SK-N-SH (cell line): ENCODE measurements around the gene CDH22. TPM values are rescaled to one million over a fixed set of nuclear protein-coding genes. Genes with fewer than 3 reads are reported as not detected.

ENCODE experiments used
- CTCF ChIA-PET: fragments of 300-600, 350-600 bp; formaldehyde crosslinking; extraction: SDS; loops from one replicate; lab custom pipeline; 2021; lab: Yijun Ruan, JAX
- POLR2A ChIA-PET: fragments of 350-600 bp; sonication (Branson Sonifier 250); formaldehyde crosslinking; extraction: SDS; loops from one replicate; lab custom pipeline; 2020; ENCODE audit warnings: antibody characterized with exemption, inconsistent platforms; lab: Yijun Ruan, JAX
- DNase-seq: peaks from one replicate; pipeline ENCODE4 v3.0.0; 2012
- H2AFZ ChIP-seq: fragments of 200-600 bp; sonication (generic); 2 replicates; pipeline ENCODE4 v1.8.1; 2016; ENCODE audit warnings: antibody characterized with exemption, mild to moderate bottlenecking, low read depth
- H3F3A ChIP-seq: fragments of 200-600 bp; sonication (generic); replicated peaks from 2 replicates; pipeline ENCODE3; 2016; ENCODE audit warnings: antibody characterized with exemption, mild to moderate bottlenecking; ENCODE audit not compliant: insufficient read depth
- H3K27ac ChIP-seq, 2 experiments: fragments of 200-500 bp in 1 of 2; fragments of 200-600 bp in 1 of 2; sonication (Bioruptor generic) in 1 of 2; sonication (generic), shearing (Covaris generic) in 1 of 2; 2 replicates each; pipeline versions ENCODE4 v1.5.1 to v1.6.1; 2014 to 2016; ENCODE audit warnings: low read depth in 2 of 2, inconsistent platforms in 1 of 2, low read length in 1 of 2, mild to moderate bottlenecking in 1 of 2, mixed read lengths in 1 of 2
- H3K27me3 ChIP-seq: fragments of 200-600 bp; sonication (generic), shearing (Covaris generic); 2 replicates; pipeline ENCODE4 v1.6.1; 2016; ENCODE audit warnings: mixed run types; ENCODE audit not compliant: insufficient read depth
- H3K36me3 ChIP-seq, 2 experiments: fragments of 200-500 bp in 1 of 2; fragments of 200-600 bp in 1 of 2; sonication (Bioruptor generic) in 1 of 2; sonication (generic) in 1 of 2; replicated peaks in 1 of 2; 2 replicates each; pipeline versions ENCODE3 to v1.5.1; 2014 to 2016; ENCODE audit warnings: low read length in 1 of 2, mild to moderate bottlenecking in 1 of 2; ENCODE audit not compliant: insufficient read depth in 2 of 2, control insufficient read depth in 1 of 2
- H3K4me1 ChIP-seq, 2 experiments: fragments of 200-500 bp in 1 of 2; fragments of 200-600 bp in 1 of 2; sonication (Bioruptor generic) in 1 of 2; sonication (generic), shearing (Covaris generic) in 1 of 2; 2 replicates each; pipeline versions ENCODE4 v1.5.1 to v1.6.1; 2014 to 2016; ENCODE audit warnings: low read depth in 1 of 2, low read length in 1 of 2, mixed run types in 1 of 2; ENCODE audit not compliant: insufficient read depth in 2 of 2, control insufficient read depth in 1 of 2
- H3K4me2 ChIP-seq: fragments of 200-600 bp; sonication (generic), shearing (Covaris generic); 2 replicates; pipeline ENCODE4 v1.6.1; 2017; ENCODE audit warnings: mixed run types
- H3K4me3 ChIP-seq, 2 experiments: fragments of 200-500 bp in 1 of 2; fragments of 200-600 bp in 1 of 2; sonication (Bioruptor generic) in 1 of 2; sonication (generic), shearing (Covaris generic) in 1 of 2; 2 replicates each; pipeline versions ENCODE4 v1.5.1 to v1.8.1; 2014 to 2016; ENCODE audit warnings: low read depth in 2 of 2, inconsistent platforms in 1 of 2, low read length in 1 of 2, mild to moderate bottlenecking in 1 of 2, mixed read lengths in 1 of 2, moderate library complexity in 1 of 2
- H3K79me2 ChIP-seq: fragments of 200-600 bp; sonication (generic); 2 replicates; pipeline ENCODE4 v1.8.1; 2017; ENCODE audit warnings: mild to moderate bottlenecking; ENCODE audit not compliant: insufficient read depth
- H3K9ac ChIP-seq: fragments of 200-600 bp; sonication (generic); 2 replicates; pipeline ENCODE4 v1.6.1; 2017; ENCODE audit warnings: mixed run types
- H3K9me2 ChIP-seq: fragments of 200-600 bp; sonication (generic); 2 replicates; pipeline ENCODE4 v1.6.1; 2017; ENCODE audit warnings: mixed run types
- H3K9me3 ChIP-seq: fragments of 200-600 bp; sonication (generic); 2 replicates; pipeline ENCODE4 v1.6.1; 2017; ENCODE audit warnings: mixed run types, mild to moderate bottlenecking, moderate library complexity
- H4K20me1 ChIP-seq: fragments of 200-600 bp; sonication (generic); 2 replicates; pipeline ENCODE4 v1.6.1; 2017; ENCODE audit warnings: mild to moderate bottlenecking, mixed run types; ENCODE audit not compliant: insufficient read depth
- FOSL2 ChIP-seq: IDR thresholded peaks from 2 replicates; pipeline ENCODE4 v1.4.0; 2012; ENCODE audit warnings: low read depth, mild to moderate bottlenecking, moderate library complexity, borderline replicate concordance
- FOXM1 ChIP-seq: IDR thresholded peaks from 2 replicates; pipeline ENCODE4 v1.4.0; 2012; ENCODE audit warnings: low read depth, mild to moderate bottlenecking
- GABPA ChIP-seq: IDR thresholded peaks from 2 replicates; pipeline ENCODE4 v1.4.0; 2012; ENCODE audit warnings: low read depth, mild to moderate bottlenecking
- GATA2 ChIP-seq: sonication (generic); formaldehyde crosslinking; IDR thresholded peaks from 2 replicates; pipeline ENCODE4 v1.5.0; 2020; ENCODE audit warnings: mild to moderate bottlenecking, missing genetic modification reagents
- MXI1 ChIP-seq: IDR thresholded peaks from 2 replicates; pipeline ENCODE4 v1.6.1; 2012; ENCODE audit warnings: mild to moderate bottlenecking, low read depth, low read length, improper control_type of control experiment
- RCOR1 ChIP-seq: fragments of 150-350 bp; IDR thresholded peaks from 2 replicates; pipeline ENCODE4 v1.6.1; 2017; ENCODE audit warnings: antibody characterized with exemption, low read length
- SMC3 ChIP-seq: IDR thresholded peaks from 2 replicates; pipeline ENCODE4 v1.6.1; 2012; ENCODE audit warnings: low read depth, low read length, improper control_type of control experiment
- TAF1 ChIP-seq: IDR thresholded peaks from 2 replicates; pipeline ENCODE4 v1.6.1; 2012; ENCODE audit warnings: low read depth, mild to moderate bottlenecking, low read length, moderate library complexity, borderline replicate concordance
- TCF12 ChIP-seq: IDR thresholded peaks from 2 replicates; pipeline ENCODE4 v1.4.0; 2012
- YY1 ChIP-seq: IDR thresholded peaks from 2 replicates; pipeline ENCODE4 v1.4.0; 2012; ENCODE audit warnings: low read depth, mild to moderate bottlenecking
- ZBTB33 ChIP-seq: IDR thresholded peaks from 2 replicates; pipeline ENCODE4 v1.4.0; 2012; ENCODE audit warnings: low read depth, borderline replicate concordance
- WGBS: methylation state at CpG from one replicate; pipeline ENCODE4 v1.1.6; 2017; ENCODE audit warnings: low lambda C conversion rate; 5-methylcytosine and 5-hydroxymethylcytosine counted together
- polyA plus RNA-seq, 3 experiments: library from polyadenylated mRNA; depleted of rRNA; stranded (reverse); fragments of >200 nt; gene quantifications; 2 replicates each; pipeline ENCODE4 v1.2.3, GENCODE V29; 2012
- TF ChIP-seq, protein P1 (sequence below): fragments of 200-600 bp; sonication (generic); IDR thresholded peaks from 2 replicates; pipeline ENCODE4 v1.6.1; 2017; ENCODE audit warnings: antibody characterized with exemption, mild to moderate bottlenecking, moderate library complexity
- TF ChIP-seq, protein P2 (sequence below): IDR thresholded peaks from 2 replicates; pipeline ENCODE4; 2012

Gene CDH22
- polyA plus RNA-seq, 1 of the 3 experiments (the other 2 are of a cell fraction), result not detected

DNA sequence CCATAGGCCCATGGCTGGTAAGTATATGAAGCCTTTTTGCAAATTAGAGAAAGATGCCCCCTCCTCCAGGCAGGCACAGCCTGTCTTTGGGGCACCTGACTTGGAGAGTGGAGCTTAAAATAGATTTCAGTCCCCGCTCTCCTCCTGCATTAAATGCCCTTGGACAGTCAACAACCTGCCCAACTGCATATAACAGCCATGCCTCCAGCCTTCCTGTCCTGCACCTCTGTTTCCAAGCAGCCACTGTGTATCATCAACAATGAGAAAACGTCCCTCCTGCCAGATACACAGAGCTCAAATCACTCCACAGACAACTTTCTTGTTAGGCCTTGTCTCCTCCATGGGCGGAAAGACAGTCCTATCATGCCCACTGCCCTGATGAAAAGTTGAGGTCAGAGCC, 3.4 kb downstream of the CDH22 start:
- Histone ChIP-seq H4K20me1 (no peaks in the 10 kb centered on the region), H3K36me3 (no peaks in the 10 kb centered on the region), H3K27ac (no peak overlapping the region), H3K27me3 (peaks cover 36% of the 10 kb centered on the region), H3K79me2 (no peaks in the 10 kb centered on the region), H3K9me2 (no peaks in the 10 kb centered on the region), H2AFZ (no peak overlapping the region), H3K4me3 (no peak overlapping the region), H3K4me2 (no peak overlapping the region), H3F3A (no peaks in the 10 kb centered on the region), H3K4me1 (peaks cover 0 to 3% of the 10 kb centered on the region in 2 experiments; a peak in 1 of 4 replicates), H3K9ac (no peak overlapping the region), H3K9me3 (no peaks in the 10 kb centered on the region)
- no peak for TF ChIP-seq TCF12
- TF ChIP-seq, protein P1, sequence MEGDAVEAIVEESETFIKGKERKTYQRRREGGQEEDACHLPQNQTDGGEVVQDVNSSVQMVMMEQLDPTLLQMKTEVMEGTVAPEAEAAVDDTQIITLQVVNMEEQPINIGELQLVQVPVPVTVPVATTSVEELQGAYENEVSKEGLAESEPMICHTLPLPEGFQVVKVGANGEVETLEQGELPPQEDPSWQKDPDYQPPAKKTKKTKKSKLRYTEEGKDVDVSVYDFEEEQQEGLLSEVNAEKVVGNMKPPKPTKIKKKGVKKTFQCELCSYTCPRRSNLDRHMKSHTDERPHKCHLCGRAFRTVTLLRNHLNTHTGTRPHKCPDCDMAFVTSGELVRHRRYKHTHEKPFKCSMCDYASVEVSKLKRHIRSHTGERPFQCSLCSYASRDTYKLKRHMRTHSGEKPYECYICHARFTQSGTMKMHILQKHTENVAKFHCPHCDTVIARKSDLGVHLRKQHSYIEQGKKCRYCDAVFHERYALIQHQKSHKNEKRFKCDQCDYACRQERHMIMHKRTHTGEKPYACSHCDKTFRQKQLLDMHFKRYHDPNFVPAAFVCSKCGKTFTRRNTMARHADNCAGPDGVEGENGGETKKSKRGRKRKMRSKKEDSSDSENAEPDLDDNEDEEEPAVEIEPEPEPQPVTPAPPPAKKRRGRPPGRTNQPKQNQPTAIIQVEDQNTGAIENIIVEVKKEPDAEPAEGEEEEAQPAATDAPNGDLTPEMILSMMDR, result no peak
- TF ChIP-seq ZBTB33, result no peak
- TF ChIP-seq GATA2 (CRISPR knock-in tag), result no peak
- TF ChIP-seq FOSL2, result no peak
- TF ChIP-seq RCOR1, result no peak
- no peak for TF ChIP-seq FOXM1
- no peak for TF ChIP-seq YY1
- TF ChIP-seq MXI1, result no peak
- POLR2A ChIA-PET, result interaction anchor here (1.2 kb wide), 1 partner anchor 44 kb away, joined by 4 read pairs; no protein-coding TSS in a partner anchor
- CTCF ChIA-PET, result interaction anchor here (0.8 to 14.2 kb wide), 10 partner anchors 10 to 260 kb away, joined by 3 to 190 read pairs (median 36); no protein-coding TSS in a partner anchor
- DNase-seq, result no peak
- 36% methylated on average over 2 of the region's 3 CpGs for WGBS

GRCh38 chr20:46304361-46304760, 3.9 kb downstream of the CDH22 start:
- Histone ChIP-seq H3K36me3 (no peaks in the 10 kb centered on the region), H4K20me1 (no peaks in the 10 kb centered on the region), H3K9me3 (no peaks in the 10 kb centered on the region), H3K27me3 (peaks cover 31% of the 10 kb centered on the region), H3K9me2 (no peaks in the 10 kb centered on the region), H3K27ac (no peak overlapping the region), H3K79me2 (no peaks in the 10 kb centered on the region), H3F3A (no peaks in the 10 kb centered on the region), H2AFZ (no peak overlapping the region), H3K4me3 (no peak overlapping the region), H3K9ac (no peak overlapping the region), H3K4me1 (peaks cover 0 to 3% of the 10 kb centered on the region in 2 experiments; a peak in 1 of 4 replicates), H3K4me2 (no peak overlapping the region)
- 71% methylated on average over 4 of the region's 4 CpGs for WGBS
- TF ChIP-seq GABPA (no peak), TAF1 (no peak), SMC3 (no peak)
- TF ChIP-seq, protein P1, result no peak
- TF ChIP-seq, protein P2, sequence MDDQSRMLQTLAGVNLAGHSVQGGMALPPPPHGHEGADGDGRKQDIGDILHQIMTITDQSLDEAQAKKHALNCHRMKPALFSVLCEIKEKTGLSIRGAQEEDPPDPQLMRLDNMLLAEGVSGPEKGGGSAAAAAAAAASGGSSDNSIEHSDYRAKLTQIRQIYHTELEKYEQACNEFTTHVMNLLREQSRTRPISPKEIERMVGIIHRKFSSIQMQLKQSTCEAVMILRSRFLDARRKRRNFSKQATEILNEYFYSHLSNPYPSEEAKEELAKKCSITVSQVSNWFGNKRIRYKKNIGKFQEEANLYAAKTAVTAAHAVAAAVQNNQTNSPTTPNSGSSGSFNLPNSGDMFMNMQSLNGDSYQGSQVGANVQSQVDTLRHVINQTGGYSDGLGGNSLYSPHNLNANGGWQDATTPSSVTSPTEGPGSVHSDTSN, result no peak
- no peak for DNase-seq
- ChIA-PET POLR2A (no interaction called here), CTCF (interaction anchor here (1.0 to 14.2 kb wide), 8 partner anchors 13 to 174 kb away, joined by 3 to 190 read pairs (median 36); no protein-coding TSS in a partner anchor)
